Activated naive CD4-positive, alpha-beta T cell treated with anti-CD3 and anti-CD28 coated beads, Interleukin-2, amount 50 U/mL, for 16 hours (primary cell): Measurements from ENCODE around the gene STARD3.
"Not testable (repeated sequence)": the region's sequence is repeated elsewhere in the genome, so short reads cannot be mapped to it uniquely, and the experiment has no call there.

ENCODE experiments used
- DNase-seq: peaks from one replicate; pipeline ENCODE4 v3.0.0-alpha.2; 2020

STARD3 gene

GRCh38 chr17:39699157-39699817 lies 62.3 kb downstream of the STARD3 start:
- not testable (repeated sequence) for DNase-seq

- DNase-seq, result no peak
These were observed 62.8 kb downstream of the STARD3 start, which contains the start of gene ERBB2 for GRCh38 chr17:39699818-39700147. ERBB2 (plus strand) TSS chr17:39700064; CDS start chr17:39700239, 175 bp downstream.

GRCh38 chr17:39700148-39700987 lies 63.4 kb downstream of the STARD3 start:
- DNase-seq, result no peak

GRCh38 chr17:39701012-39701783 lies 64.3 kb downstream of the STARD3 start:
- no peak for DNase-seq

GRCh38 chr17:39701784-39702422 lies 65.0 kb downstream of the STARD3 start:
- no peak for DNase-seq

- no peak for DNase-seq
These were observed 66.3 kb downstream of the STARD3 start for GRCh38 chr17:39702901-39703893.

- no peak for DNase-seq
These were observed 67.0 kb downstream of the STARD3 start for GRCh38 chr17:39703913-39704312.

GRCh38 chr17:39704821-39705551 lies 68.0 kb downstream of the STARD3 start:
- DNase-seq, result no peak

GRCh38 chr17:39705786-39706348 lies 68.9 kb downstream of the STARD3 start:
- DNase-seq, result no peak

GRCh38 chr17:39706383-39706782 lies 69.4 kb downstream of the STARD3 start:
- no peak for DNase-seq

- DNase-seq, result no peak
These were observed 70.0 kb downstream of the STARD3 start for GRCh38 chr17:39706921-39707337.

GRCh38 chr17:39709319-39709997 lies 72.5 kb downstream of the STARD3 start:
- no peak for DNase-seq

GRCh38 chr17:39709998-39710964 lies 73.3 kb downstream of the STARD3 start:
- no peak for DNase-seq

- not testable (repeated sequence) for DNase-seq
These were observed 74.1 kb downstream of the STARD3 start for GRCh38 chr17:39711071-39711470.

GRCh38 chr17:39711851-39712250 lies 74.9 kb downstream of the STARD3 start:
- DNase-seq, result no peak
